HepG2 (cell line): Measurements from ENCODE around the gene RPS10. TPM values are rescaled to one million over a fixed set of nuclear protein-coding genes. Genes with fewer than 3 reads are reported as not detected.

Source experiments
- ADNP ChIP-seq: sonication (generic); formaldehyde crosslinking; IDR thresholded peaks from 2 replicates; pipeline ENCODE4 v1.4.0; 2020; ENCODE audit warnings: missing genetic modification reagents
- ARNT ChIP-seq: fragments of 450-650 bp; IDR thresholded peaks from 2 replicates; pipeline ENCODE4 v1.6.1; 2017
- FOXK1 ChIP-seq: sonication (generic); formaldehyde crosslinking; IDR thresholded peaks from 2 replicates; pipeline ENCODE4 v1.4.0; 2020; ENCODE audit warnings: low read depth, missing genetic modification reagents, borderline replicate concordance
- FOXP1 ChIP-seq, 2 experiments: fragments of 450-650 bp in 1 of 2; IDR thresholded peaks; 2 replicates each; pipeline ENCODE4 v1.6.1; 2017 to 2018; ENCODE audit warnings: antibody characterized with exemption in 1 of 2
- GATAD1 ChIP-seq: IDR thresholded peaks from 2 replicates; pipeline ENCODE4 v1.6.1; 2016; ENCODE audit warnings: missing genetic modification reagents, missing compliant biosample characterization
- MED1 ChIP-seq: sonication (generic); formaldehyde crosslinking; IDR thresholded peaks from 2 replicates; pipeline ENCODE4 v1.4.0; 2020; ENCODE audit warnings: missing genetic modification reagents
- NFKBIZ ChIP-seq: IDR thresholded peaks from 2 replicates; pipeline ENCODE4 v1.6.1; 2018; ENCODE audit warnings: missing genetic modification reagents, missing compliant biosample characterization
- NR2F2 ChIP-seq: IDR thresholded peaks from 2 replicates; pipeline ENCODE4 v1.6.1; 2012; ENCODE audit warnings: low read depth, inconsistent platforms, borderline replicate concordance
- POLR2AphosphoS2 ChIP-seq: IDR thresholded peaks from 2 replicates; pipeline ENCODE4 v1.6.1; 2011; ENCODE audit warnings: low read depth, low read length, improper control_type of control experiment
- PRMT3 ChIP-seq: sonication (generic); formaldehyde crosslinking; IDR thresholded peaks from 2 replicates; pipeline ENCODE4 v1.8.1; 2022; ENCODE audit warnings: low read depth, mild to moderate bottlenecking, moderate library complexity, missing genetic modification reagents, borderline replicate concordance
- SRSF1 ChIP-seq: fragments of 200-400 bp; formaldehyde crosslinking; optimal IDR thresholded peaks from 2 replicates; pipeline ENCODE3; 2017; ENCODE audit warnings: mild to moderate bottlenecking, low read depth, low read length, moderate library complexity
- STAT5B ChIP-seq: sonication (generic); formaldehyde crosslinking; IDR thresholded peaks from 2 replicates; pipeline ENCODE4 v1.4.0; 2020; ENCODE audit warnings: missing genetic modification reagents
- YEATS2 ChIP-seq: sonication (generic); formaldehyde crosslinking; IDR thresholded peaks from 2 replicates; pipeline ENCODE4 v1.4.0; 2020; ENCODE audit warnings: missing genetic modification reagents, borderline replicate concordance
- ZFP36 ChIP-seq: fragments of 150-350 bp; IDR thresholded peaks from 2 replicates; pipeline ENCODE4 v1.6.1; 2018; ENCODE audit warnings: borderline replicate concordance, low read length, low read depth; ENCODE audit not compliant: partially characterized antibody
- ZFY ChIP-seq: sonication (generic); formaldehyde crosslinking; IDR thresholded peaks from 2 replicates; pipeline ENCODE4 v1.4.0; 2020; ENCODE audit warnings: missing genetic modification reagents
- ZKSCAN5 ChIP-seq: sonication (generic); formaldehyde crosslinking; IDR thresholded peaks from 2 replicates; pipeline ENCODE4 v1.5.1; 2020; ENCODE audit warnings: mild to moderate bottlenecking, missing genetic modification reagents
- ZNF232 ChIP-seq: sonication (generic); formaldehyde crosslinking; IDR thresholded peaks from 2 replicates; pipeline ENCODE4 v1.4.0; 2020; ENCODE audit warnings: missing genetic modification reagents, borderline replicate concordance
- ZNF446 ChIP-seq: sonication (generic); formaldehyde crosslinking; IDR thresholded peaks from 2 replicates; pipeline ENCODE4 v1.5.0; 2020; ENCODE audit warnings: mild to moderate bottlenecking, missing genetic modification reagents
- ZNF546 ChIP-seq: sonication (generic); formaldehyde crosslinking; conservative IDR thresholded peaks from 2 replicates; pipeline ENCODE4 v1.8.1; 2023; ENCODE audit warnings: mild to moderate bottlenecking, missing genetic modification reagents
- ZNF547 ChIP-seq: sonication (generic); formaldehyde crosslinking; IDR thresholded peaks from 2 replicates; pipeline ENCODE4 v1.5.1; 2020; ENCODE audit warnings: mild to moderate bottlenecking, missing genetic modification reagents
- ZSCAN29 ChIP-seq: sonication (generic); formaldehyde crosslinking; conservative IDR thresholded peaks from 2 replicates; pipeline ENCODE4 v1.4.0; 2020; ENCODE audit warnings: mild to moderate bottlenecking, missing genetic modification reagents
- polyA plus RNA-seq, 8 experiments: library from polyadenylated mRNA; depleted of rRNA in 3 of 8; stranded (reverse) in 7 of 8; unstranded in 1 of 8; fragments of >200 nt; fragmentation: Illumina TruSeq in 4 of 8; extraction: Trizol in 4 of 8; gene quantifications; 2 replicates each; pipeline versions ENCODE4 v1.2.1 to v1.2.3, GENCODE V29; 2011 to 2016; ENCODE audit warnings: low read depth in 4 of 8, missing spikeins in 1 of 8, mixed read lengths in 1 of 8; ENCODE audit not compliant: insufficient read depth in 1 of 8
- total RNA-seq, 5 experiments: library from RNA; depleted of rRNA; stranded (reverse); fragments of >200 nt; fragmentation: Illumina TruSeq; extraction: Trizol; gene quantifications; 2 replicates each; pipeline ENCODE4 v1.2.3, GENCODE V29; 2016; ENCODE audit warnings: low read depth in 1 of 5
- TF ChIP-seq, protein P1 (sequence below): sonication (generic); formaldehyde crosslinking; IDR thresholded peaks from 2 replicates; pipeline ENCODE4 v1.5.0; 2020; ENCODE audit warnings: missing genetic modification reagents
- TF ChIP-seq, protein P2 (sequence below): sonication (generic); formaldehyde crosslinking; IDR thresholded peaks from 2 replicates; pipeline ENCODE4 v1.4.0; 2020; ENCODE audit warnings: mild to moderate bottlenecking, missing genetic modification reagents

Gene RPS10
- total and polyA plus RNA-seq, 2 of the 13 experiments (the other 11 are each of a cell fraction or from before 2014, with no cell fraction given): 2,909 to 4,648 TPM

DNA sequence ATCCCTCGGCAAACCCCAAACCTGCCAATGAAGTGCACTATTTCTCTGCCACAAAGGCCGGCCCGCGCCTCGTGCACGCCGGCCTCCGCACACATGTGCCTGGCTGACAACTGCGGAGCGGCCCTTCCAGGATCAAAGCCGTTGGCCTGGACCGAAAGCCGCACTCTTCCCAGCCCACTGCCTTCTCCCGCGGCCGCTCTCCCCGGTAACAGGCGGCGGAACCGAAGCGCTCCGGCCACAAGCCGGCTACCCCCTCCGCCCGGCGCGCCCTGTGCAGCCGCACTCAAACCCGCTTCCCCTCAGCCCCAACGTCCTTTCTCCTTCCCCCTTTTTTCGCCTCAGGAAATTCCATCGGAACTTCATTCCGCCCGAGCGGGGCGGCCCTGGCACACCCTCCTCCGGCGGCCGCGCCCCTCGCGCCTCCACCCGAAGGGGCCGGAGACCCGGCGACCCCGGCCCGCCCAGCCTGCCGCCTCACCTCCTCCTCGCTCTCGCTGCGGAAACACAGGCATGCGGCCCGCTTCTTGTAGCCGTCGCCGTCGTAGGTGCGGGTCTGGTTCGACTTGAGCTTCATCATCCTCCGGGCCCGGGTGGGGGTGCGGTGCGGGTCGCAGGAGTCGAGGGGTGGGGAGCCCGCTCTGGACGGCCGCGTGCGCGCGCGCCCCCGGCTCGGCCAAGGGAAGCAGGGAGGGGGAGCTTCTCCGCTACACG, 33.9 kb downstream of the RPS10 start (continued):
- TF ChIP-seq NR2F2: no peak
- no peak for TF ChIP-seq ZNF546 (CRISPR knock-in tag)
- no peak for TF ChIP-seq POLR2AphosphoS2
- TF ChIP-seq PRMT3 (CRISPR knock-in tag): peak; percentile 59; the same call in 1 of the 2 replicates
- TF ChIP-seq NFKBIZ: 0 out of 2 replicates have a peak, but pooled peaks have one; percentile 18
- TF ChIP-seq ZNF547 (CRISPR knock-in tag): no peak; the same call in 1 of the 2 replicates
- no peak for TF ChIP-seq YEATS2 (CRISPR knock-in tag)
- TF ChIP-seq STAT5B (CRISPR knock-in tag): no peak
- TF ChIP-seq, protein P1, sequence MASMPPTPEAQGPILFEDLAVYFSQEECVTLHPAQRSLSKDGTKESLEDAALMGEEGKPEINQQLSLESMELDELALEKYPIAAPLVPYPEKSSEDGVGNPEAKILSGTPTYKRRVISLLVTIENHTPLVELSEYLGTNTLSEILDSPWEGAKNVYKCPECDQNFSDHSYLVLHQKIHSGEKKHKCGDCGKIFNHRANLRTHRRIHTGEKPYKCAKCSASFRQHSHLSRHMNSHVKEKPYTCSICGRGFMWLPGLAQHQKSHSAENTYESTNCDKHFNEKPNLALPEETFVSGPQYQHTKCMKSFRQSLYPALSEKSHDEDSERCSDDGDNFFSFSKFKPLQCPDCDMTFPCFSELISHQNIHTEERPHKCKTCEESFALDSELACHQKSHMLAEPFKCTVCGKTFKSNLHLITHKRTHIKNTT (CRISPR knock-in tag): no peak
- no peak for TF ChIP-seq GATAD1 (CRISPR knock-in tag)
- TF ChIP-seq ADNP (CRISPR knock-in tag): no peak
- no peak for TF ChIP-seq ZFP36
- 0 out of 2 replicates have a peak, but pooled peaks have one; percentile 50 for TF ChIP-seq MED1 (CRISPR knock-in tag)
- TF ChIP-seq SRSF1: no peak
- TF ChIP-seq ZSCAN29 (CRISPR knock-in tag): peak; percentile 47; the same call in 1 of the 2 replicates
- TF ChIP-seq FOXP1 (IDR thresholded peaks at IDR 0.05): no peak
- TF ChIP-seq FOXP1 (CRISPR knock-in tag; IDR thresholded peaks at IDR 0.05): no peak
- no peak for TF ChIP-seq ARNT
- no peak; the same call in 1 of the 2 replicates for TF ChIP-seq FOXK1
- TF ChIP-seq ZFY: peak; percentile 58
- peak; percentile 90 for TF ChIP-seq ZNF446 (CRISPR knock-in tag)
- TF ChIP-seq ZKSCAN5 (CRISPR knock-in tag): peak; percentile 68; the same call in 1 of the 2 replicates
- TF ChIP-seq, protein P2, sequence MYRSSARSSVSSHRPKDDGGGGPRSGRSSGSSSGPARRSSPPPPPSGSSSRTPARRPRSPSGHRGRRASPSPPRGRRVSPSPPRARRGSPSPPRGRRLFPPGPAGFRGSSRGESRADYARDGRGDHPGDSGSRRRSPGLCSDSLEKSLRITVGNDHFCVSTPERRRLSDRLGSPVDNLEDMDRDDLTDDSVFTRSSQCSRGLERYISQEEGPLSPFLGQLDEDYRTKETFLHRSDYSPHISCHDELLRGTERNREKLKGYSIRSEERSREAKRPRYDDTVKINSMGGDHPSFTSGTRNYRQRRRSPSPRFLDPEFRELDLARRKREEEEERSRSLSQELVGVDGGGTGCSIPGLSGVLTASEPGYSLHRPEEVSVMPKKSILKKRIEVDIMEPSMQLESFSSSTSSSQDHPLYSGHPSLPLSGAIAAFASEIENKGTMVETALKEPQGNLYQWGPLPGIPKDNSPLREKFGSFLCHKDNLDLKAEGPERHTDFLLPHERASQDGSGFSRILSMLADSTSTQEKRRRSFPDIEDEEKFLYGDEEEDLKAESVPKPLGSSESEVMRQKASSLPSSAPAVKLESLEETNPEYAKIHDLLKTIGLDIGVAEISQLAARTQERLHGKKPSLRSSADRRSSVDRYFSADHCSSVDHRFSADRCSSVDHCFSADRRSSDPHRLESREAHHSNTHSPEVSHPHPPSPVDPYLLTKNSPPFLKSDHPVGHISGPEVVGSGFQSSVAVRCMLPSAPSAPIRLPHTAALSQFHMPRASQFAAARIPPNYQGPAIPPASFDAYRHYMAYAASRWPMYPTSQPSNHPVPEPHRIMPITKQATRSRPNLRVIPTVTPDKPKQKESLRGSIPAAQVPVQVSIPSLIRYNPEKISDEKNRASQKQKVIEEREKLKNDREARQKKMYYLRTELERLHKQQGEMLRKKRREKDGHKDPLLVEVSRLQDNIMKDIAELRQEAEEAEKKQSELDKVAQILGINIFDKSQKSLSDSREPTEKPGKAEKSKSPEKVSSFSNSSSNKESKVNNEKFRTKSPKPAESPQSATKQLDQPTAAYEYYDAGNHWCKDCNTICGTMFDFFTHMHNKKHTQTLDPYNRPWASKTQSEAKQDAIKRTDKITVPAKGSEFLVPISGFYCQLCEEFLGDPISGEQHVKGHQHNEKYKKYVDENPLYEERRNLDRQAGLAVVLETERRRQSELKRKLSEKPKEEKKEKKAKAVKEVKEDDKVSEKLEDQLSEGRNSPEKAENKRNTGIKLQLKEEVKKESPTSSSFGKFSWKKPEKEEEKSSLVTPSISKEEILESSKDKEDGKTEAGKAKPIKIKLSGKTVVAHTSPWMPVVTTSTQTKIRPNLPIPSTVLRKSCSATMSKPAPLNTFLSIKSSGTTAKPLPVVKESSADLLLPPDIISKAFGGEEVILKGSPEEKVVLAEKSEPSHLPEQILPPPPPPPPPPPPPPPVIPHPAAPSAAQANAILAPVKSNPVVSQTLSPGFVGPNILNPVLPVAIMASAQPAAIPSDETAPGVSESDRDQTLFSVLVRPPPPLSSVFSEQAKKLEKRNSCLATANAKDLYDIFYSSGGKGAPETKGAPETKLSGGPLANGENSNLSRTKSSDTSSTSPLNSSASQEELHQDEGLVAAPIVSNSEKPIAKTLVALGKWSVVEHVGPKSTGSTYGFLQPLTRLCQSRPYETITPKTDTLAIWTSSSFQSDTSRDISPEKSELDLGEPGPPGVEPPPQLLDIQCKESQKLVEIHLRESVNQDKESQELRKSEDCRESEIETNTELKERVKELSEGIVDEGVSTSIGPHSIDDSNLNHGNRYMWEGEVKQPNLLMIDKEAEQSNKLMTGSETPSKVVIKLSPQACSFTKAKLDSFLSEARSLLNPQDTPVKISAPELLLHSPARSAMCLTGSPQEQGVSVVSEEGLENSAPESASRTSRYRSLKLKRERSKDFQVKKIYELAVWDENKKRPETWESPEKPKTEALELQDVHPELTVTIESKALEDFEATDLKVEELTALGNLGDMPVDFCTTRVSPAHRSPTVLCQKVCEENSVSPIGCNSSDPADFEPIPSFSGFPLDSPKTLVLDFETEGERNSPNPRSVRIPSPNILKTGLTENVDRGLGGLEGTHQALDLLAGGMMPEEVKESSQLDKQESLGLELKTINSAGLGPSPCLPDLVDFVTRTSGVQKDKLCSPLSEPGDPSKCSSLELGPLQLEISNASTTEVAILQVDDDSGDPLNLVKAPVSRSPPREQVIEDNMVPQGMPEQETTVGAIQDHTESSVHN (CRISPR knock-in tag): 0 out of 2 replicates have a peak, but pooled peaks have one; percentile 63
- TF ChIP-seq ZNF232 (CRISPR knock-in tag): peak; percentile 86; the same call in 1 of the 2 replicates
